Measurements from ENCODE around the gene GDAP2. TPM values are rescaled to one million over a fixed set of nuclear protein-coding genes. Genes with fewer than 3 reads are reported as not detected.
"Not testable (repeated sequence)": the region's sequence is repeated elsewhere in the genome, so short reads cannot be mapped to it uniquely, and the experiment has no call there.

Gene GDAP2, protein sequence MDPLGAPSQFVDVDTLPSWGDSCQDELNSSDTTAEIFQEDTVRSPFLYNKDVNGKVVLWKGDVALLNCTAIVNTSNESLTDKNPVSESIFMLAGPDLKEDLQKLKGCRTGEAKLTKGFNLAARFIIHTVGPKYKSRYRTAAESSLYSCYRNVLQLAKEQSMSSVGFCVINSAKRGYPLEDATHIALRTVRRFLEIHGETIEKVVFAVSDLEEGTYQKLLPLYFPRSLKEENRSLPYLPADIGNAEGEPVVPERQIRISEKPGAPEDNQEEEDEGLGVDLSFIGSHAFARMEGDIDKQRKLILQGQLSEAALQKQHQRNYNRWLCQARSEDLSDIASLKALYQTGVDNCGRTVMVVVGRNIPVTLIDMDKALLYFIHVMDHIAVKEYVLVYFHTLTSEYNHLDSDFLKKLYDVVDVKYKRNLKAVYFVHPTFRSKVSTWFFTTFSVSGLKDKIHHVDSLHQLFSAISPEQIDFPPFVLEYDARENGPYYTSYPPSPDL
- total RNA-seq: 75.4 TPM

- FAIRE-seq: no peak
Measured at GRCh38 chr1:117929343-117930172, at the start of gene GDAP2, which contains the start of gene WDR3. TSS of gene GDAP2 (minus strand) at chr1:117929621. CDS start at chr1:117920357, 9,264 bp downstream. TSS of gene WDR3 (plus strand) at chr1:117929739. CDS start at chr1:117933320, 3,581 bp downstream.

DNA sequence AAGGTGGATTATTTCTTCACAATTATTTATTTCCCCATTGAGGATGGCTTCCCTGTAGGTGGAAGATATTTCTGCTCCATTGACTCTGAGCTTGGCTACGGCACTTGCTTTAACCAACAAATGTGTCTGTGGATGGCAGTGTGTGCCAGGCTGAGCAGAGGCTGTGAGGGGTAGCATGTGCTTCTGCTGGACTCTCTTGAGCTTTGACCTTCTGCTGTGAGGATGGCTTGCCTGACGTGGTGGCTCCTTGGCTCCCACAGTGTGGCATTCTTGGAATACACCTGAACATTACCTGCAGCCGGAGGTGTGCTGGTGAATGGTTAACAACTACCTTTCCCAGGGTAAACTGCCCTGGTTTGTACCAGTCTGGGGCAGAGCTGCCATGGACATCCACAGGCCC is 47.0 kb upstream of the GDAP2 start:
- FAIRE-seq (no peak), DNase-seq (ENCODE audit: low spot score in 2 of 2) (no peak)

More at GRCh38 chr1:117929343-117930172, at the start of gene GDAP2, which contains the start of gene WDR3:
- peak; percentile 74 to 86 for DNase-seq (ENCODE audit: low spot score in 2 of 2)

GRCh38 chr1:117971777-117972176 is 42.4 kb upstream of the GDAP2 start:
- FAIRE-seq (no peak), DNase-seq (ENCODE audit: low spot score in 2 of 2) (no peak)

- DNase-seq (ENCODE audit: low spot score in 2 of 2): no peak
- no peak for FAIRE-seq
Measured at GRCh38 chr1:117970252-117970651, 40.8 kb upstream of the GDAP2 start.

- DNase-seq (ENCODE audit: low spot score in 2 of 2) (no peak), FAIRE-seq (no peak)
Measured at GRCh38 chr1:117967881-117968280, 38.5 kb upstream of the GDAP2 start.

DNA sequence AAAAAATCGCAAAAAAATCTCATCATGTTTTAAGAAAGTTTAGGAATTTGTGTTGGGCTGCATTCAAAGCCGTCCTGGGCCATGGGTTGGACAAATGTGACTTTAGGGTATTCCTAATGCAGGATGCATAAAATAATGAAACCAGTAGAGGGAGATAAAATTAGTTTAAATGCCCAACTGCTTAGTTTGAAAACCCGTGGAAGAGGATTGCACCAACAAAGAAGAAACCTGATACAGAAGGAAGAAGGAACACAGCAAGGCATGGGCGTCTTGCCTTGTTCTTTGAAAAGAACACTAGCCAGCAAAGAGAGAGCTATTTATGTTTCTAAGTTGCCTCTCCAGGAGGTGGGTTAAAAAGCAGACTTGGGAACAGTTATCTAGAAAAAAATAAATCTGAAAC is 38.1 kb upstream of the GDAP2 start:
- no peak for FAIRE-seq
- peak in 1 of 2 donors; percentile 6 for DNase-seq (ENCODE audit: low spot score in 2 of 2)

DNA sequence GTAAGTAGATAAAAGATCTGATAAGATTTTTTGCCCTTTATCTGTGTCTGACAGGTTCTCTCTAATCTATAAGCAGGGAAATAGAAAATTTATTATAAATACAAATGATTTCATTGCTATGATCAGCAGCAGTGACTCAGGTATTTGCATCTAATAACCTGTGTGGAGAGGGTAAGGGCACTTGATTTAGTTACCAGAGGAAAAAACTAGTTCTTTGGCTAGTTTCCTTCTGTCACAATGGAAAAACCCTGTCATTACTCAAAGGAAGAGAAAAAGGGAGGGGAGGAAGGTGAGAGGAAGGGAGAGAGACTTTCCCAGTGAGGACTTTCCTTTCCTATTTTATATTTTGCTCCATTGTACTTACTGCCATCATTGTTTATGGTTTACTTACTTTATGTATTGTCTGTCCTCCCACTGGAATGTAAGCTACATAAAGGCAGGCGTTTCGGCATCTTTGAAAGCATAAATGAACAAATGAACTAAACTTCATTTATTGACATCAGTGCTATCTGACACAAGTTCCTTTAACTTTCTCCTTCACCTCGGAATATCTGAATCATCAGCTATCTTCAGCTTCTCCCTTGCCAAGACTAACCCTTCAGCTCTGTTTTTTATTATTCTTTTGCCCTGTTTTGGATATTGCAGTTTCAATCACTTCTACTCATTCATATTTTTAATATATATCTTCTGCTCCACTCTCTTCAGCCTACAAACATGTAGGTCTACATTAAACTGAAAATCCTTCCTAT is 35.0 kb upstream of the GDAP2 start:
- DNase-seq (ENCODE audit: low spot score in 2 of 2) (no peak), FAIRE-seq (no peak)

DNA sequence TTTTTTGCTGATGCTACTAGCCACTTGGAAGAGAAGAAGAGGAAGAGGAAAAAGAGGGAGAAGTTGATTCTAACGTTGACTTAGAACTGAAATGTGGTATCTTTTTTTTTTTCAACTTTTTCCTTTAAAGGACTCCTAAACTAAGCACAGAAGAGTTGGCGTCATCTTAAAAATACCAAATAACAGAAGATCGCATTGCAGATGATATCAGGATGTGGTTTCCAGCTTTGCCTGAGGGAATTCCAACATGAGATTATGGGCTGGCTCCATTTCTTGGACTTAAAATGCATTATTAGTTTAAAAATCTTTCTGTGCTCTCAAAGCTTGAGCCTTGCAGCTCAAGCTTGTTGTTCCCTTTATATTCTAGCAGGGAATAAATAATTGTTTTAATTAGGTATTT is 29.9 kb upstream of the GDAP2 start:
- FAIRE-seq: no peak

DNA sequence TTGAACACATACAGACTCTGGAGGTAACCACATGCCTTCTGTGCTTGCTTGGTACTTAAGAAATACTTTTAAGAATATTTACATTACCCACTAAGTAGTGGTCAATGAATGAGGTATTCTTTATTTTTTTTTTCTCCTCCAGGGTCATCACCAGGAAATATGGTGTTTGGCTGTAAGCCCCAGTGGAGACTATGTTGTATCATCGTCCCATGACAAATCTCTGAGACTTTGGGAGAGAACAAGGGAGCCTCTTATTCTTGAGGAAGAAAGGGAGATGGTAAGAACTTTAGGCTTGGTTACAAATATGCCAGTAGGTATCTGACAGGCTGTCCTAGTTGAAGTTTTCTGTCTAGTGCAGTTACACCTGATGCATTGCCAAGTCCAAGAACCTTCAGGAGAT is 23.0 kb upstream of the GDAP2 start:
- DNase-seq (ENCODE audit: low spot score in 2 of 2) (no peak), FAIRE-seq (no peak)

More for the DNA sequence above, 29.9 kb upstream of the GDAP2 start:
- no peak for DNase-seq (ENCODE audit: low spot score in 2 of 2)

- DNase-seq (ENCODE audit: low spot score in 2 of 2) (no peak), FAIRE-seq (no peak)
Measured at GRCh38 chr1:117942293-117942692, 12.9 kb upstream of the GDAP2 start.

DNA sequence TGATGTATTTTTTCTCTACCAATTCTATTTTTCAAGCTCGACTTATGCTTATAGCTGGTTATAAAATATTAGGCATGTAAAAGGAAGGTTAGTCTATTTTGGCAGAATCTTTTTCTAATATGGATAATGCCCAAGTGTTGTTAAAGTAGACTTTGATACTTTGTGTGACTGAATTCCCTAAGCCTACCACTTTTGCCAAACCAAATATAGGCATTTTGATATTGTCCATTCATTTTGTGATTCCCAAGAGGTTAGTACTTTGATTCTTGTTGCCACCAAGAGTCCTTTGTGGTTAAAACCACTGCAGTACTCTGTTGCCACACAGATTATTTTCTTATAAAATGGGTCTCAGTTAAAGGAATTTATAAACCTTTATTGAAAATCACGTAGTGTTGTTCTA is 4.3 kb upstream of the GDAP2 start:
- FAIRE-seq (no peak), DNase-seq (ENCODE audit: low spot score in 2 of 2) (no peak)

- no peak for DNase-seq (ENCODE audit: low spot score in 2 of 2)
- no peak for FAIRE-seq
Measured at GRCh38 chr1:117932576-117932975, 3.2 kb upstream of the GDAP2 start.

- DNase-seq (ENCODE audit: low spot score in 2 of 2) (no peak), FAIRE-seq (no peak)
Measured at GRCh38 chr1:117930484-117930883, 1.1 kb upstream of the GDAP2 start.

GRCh38 chr1:117930173-117930447 is 689 bp upstream of the GDAP2 start:
- FAIRE-seq (no peak), DNase-seq (ENCODE audit: low spot score in 2 of 2) (no peak)

- FAIRE-seq: no peak
- DNase-seq (ENCODE audit: low spot score in 2 of 2): peak in 1 of 2 donors; percentile 15
Measured at GRCh38 chr1:117928881-117929342, 509 bp downstream of the GDAP2 start.

DNA sequence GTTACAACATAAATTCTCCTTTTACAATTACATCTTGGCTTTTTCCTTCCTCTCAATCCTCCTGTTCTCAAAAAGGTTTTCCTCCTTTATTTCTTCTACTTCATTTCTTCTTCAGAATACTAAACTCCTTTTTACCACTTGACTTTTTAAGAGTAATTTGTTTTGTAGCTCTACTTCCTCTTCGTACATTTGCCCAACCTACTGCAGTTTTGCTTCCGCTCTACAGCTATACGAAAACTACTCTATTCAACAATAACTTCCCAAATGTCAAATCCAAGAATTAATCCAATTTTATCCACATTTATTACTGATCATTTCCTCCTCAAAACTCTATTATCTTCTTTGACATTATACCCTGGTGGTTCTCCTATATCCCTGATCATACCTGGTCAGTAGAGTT is 3.4 kb downstream of the GDAP2 start:
- FAIRE-seq: no peak
- DNase-seq (ENCODE audit: low spot score in 2 of 2): no peak

GRCh38 chr1:117922717-117923116 is 6.7 kb downstream of the GDAP2 start:
- not testable (repeated sequence) for FAIRE-seq; DNase-seq (ENCODE audit: low spot score in 2 of 2)

DNA sequence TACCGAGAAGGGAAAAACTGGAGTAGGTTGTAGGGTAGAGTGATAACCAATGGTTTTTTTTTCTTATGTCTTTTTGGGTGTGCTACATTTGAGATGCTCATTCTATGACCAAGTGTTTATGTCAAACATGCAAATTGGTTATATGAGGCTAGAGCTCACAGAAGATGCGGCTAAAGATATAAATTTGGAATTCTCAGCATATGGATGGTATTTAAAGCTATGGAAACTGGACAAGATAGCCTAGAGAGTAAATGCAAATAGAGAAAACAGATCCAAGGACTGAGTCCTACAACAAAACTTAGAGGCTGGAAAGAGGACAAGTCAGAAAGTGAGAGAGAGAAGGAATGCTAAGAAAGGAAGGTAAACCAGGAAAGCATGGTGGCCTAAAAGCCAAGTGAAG is 7.4 kb downstream of the GDAP2 start:
- DNase-seq (ENCODE audit: low spot score in 2 of 2) (no peak), FAIRE-seq (no peak)

- DNase-seq (ENCODE audit: low spot score in 2 of 2) (no peak), FAIRE-seq (no peak)
Measured at GRCh38 chr1:117919376-117919775, 10.0 kb downstream of the GDAP2 start.

- DNase-seq (ENCODE audit: low spot score in 2 of 2): no peak
- no peak for FAIRE-seq
Measured at GRCh38 chr1:117911051-117911450, 18.4 kb downstream of the GDAP2 start.

DNA sequence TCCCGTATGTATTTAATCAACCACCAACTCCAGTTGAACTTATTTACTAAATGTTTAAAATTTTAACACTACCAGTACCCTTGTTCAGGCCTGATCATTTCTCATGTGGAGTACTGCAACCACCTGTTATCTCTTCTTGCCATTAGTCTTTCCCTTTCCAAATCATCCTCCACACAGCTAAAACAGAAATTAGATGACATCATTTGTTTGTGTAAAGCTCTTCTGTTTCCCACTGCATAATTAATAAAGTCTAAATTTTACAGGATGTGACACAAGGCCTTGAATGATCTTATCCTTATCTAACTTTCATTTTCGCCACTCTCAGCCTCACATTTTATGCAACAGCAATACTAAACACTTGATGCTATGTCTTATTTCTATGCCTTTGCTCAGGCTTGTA is 24.4 kb downstream of the GDAP2 start:
- DNase-seq (ENCODE audit: low spot score in 2 of 2) (no peak), FAIRE-seq (no peak)

Data from frontal cortex (tissue), 4 donors.